Tongue (tissue), 2 donors: Measurements from ENCODE around the gene HS1BP3. TPM values are rescaled to one million over a fixed set of nuclear protein-coding genes. Genes with fewer than 3 reads are reported as not detected.

Experiments used
- DNase-seq: peaks from one replicate; pipeline ENCODE4 v3.0.0-alpha.2; 2015
- total RNA-seq: library from RNA; depleted of rRNA; stranded (reverse); fragments of >200 nt; gene quantifications from one replicate; pipeline ENCODE4 v1.2.3, GENCODE V29; 2014

HS1BP3 gene
- total RNA-seq, 1 donor from 2014 or later, result 13.7 TPM

DNA sequence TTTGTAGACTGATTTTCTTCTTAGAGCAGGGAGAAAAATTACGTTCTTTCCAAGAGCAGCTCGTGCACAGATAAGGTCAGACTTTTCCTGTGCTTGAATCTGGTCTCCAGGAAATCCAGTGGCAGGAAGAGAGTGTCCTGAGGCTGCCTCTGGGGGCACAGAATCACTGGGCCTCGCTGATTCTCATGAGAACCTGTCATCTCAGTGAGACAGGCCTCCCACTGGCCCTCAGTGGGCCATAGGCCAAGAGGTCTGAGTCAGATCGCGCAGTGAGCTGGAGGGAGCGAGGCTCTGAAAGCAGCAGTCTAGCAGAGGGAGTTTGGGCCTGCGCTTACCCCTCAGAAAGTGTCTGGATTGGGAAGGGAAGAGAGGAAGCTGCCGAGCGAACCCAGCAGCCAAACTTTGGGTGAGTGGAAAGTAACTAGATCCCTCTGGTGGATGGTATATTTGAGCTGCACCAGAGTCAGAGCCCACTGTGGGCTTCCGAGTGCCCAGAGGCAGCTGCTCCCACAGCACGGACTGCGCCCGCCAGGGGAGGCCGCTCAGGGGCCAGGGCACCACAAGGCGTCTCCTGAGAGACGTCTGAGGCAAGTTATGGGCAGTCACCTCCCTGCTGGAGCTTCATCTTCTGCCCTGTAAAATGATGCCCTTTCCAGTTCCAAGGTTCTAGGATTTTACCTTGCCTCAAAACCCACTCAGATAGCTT, 24.2 kb upstream of the HS1BP3 start:
- DNase-seq, result no peak

DNA sequence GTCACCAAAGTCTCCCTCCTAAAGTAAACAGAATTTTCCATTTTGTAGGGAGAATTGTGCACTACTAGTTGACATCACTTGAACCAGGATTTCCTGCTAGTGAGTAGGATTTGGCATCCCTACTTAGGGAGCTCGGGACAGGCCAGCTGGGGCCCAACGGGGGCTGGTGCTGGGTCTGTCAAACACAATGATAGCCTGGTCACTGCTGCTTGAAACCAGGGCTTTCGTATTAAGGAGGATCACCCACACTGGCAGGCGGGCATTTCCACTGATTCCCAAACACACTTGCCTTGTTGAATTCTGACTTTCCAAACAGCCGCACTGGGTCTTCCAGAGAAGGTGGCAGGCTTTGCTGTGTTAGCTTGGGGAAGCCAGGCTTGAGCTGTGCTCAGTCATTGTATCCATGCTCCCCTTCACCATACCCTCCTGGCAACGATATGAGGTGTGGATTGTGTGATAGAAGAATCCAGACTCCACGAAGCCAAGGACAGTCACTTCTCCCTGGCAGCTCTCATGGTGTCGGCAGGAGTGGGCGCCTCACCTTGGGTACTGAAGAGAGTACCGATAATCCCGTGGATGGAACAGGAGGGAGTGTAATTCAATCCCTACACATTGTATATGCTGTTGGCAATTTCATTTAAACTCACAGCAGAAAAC, 23.5 kb upstream of the HS1BP3 start:
- DNase-seq, result no peak

DNA sequence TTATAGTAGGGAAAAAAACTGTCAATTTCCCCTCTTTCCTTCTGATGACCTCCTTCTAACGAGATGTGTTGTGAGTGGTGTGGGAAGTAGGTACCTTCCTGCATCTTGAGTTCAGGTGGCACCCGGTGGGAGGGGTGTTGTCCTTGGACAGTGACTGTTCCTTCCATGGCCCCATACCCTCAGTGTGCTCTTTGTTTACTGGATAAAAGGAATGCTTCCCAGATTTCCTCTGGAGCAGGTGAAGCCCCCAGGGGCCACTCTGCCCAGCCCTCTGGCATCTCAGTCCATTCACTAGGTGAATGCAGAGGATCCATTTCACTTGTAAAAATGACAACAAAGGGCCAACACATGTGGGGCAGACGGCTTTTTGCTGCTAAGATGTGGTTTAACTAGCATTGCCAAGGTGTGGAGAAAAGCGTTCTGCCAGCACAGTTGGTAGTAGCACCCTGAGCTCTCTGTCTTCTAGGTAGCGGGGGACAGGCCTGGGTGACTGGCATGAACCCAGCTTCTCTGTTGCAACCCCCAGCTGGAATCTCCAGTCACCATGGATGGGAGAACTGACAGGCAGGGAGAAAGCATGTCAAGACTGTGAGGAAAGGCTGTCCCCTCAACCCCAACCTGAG, 22.9 kb upstream of the HS1BP3 start:
- DNase-seq, result no peak

DNA sequence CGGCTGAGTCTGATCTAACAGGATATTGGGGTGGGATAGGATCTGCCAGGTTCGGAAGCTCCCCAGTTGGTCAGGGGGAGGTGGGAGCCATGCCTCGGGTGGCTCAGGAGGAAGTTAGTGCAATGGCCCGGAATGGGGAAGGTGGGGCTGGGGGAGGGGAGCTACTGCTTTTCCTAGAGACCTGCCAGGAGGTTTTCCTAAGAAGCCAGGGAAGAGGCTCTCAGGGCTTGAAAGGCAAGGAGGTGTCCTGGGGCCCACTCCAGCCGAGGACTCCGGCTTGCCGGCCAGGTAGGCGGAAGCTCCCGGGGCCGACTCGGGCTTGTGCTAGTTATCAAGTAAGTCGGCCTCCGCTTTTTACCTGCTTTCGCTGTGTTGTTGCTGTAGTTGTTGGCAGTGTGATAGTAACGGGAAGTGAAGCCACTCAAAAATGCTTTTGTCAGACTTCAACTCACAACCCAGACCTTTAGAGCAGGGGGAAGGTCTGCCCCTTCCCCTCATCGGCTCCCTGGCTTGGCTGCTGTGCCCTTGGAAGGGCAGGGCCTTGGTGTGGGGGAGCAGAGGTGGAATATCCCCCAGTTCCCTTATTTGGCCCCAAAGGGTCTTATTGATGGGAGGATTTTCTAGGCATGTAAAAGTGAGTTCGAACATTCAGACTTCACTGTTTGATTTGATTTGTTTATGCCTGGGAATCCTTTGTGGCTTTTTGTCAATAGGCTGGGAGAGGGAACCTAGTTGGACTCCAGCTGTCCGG, 21.5 kb upstream of the HS1BP3 start:
- no peak for DNase-seq

DNA sequence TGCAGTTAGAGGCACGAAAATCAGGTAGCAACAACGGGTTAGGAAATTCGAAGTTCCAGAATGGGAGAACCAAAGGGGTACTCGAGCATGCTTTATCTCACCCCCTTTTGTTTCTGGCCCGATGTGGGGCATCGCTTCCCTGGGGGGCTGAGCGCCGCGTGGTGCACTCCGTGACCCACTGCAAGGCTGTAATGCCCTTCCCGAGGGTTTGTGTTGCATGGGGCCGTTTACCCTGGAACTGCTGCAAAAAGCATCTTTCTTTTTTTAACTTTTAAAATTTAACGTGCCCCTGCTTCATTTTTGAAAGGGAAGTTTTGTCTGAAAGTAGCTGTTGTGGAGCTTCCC, 20.8 kb upstream of the HS1BP3 start:
- no peak for DNase-seq

DNA sequence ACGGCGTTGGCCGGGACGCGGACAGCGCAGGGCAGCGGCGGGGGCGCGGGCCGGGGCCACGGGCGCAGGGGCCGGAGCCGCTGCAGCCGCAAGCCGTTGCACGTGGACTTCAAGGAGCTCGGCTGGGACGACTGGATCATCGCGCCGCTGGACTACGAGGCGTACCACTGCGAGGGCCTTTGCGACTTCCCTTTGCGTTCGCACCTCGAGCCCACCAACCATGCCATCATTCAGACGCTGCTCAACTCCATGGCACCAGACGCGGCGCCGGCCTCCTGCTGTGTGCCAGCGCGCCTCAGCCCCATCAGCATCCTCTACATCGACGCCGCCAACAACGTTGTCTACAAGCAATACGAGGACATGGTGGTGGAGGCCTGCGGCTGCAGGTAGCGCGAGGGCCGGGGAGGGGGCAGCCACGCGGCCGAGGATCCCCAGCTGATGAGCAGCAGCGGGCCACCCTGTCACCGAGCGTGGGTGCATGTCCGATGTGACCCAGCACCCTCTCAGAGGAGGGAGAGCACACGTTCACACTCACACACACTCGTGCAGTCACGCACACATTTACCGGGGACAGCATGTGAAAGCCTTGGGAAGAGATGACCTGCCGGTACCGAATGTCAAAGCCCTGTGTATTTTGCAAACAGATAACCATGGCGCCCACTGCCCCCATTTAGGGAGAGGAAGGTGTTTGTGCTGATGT, 20.3 kb upstream of the HS1BP3 start:
- no peak for DNase-seq

DNA sequence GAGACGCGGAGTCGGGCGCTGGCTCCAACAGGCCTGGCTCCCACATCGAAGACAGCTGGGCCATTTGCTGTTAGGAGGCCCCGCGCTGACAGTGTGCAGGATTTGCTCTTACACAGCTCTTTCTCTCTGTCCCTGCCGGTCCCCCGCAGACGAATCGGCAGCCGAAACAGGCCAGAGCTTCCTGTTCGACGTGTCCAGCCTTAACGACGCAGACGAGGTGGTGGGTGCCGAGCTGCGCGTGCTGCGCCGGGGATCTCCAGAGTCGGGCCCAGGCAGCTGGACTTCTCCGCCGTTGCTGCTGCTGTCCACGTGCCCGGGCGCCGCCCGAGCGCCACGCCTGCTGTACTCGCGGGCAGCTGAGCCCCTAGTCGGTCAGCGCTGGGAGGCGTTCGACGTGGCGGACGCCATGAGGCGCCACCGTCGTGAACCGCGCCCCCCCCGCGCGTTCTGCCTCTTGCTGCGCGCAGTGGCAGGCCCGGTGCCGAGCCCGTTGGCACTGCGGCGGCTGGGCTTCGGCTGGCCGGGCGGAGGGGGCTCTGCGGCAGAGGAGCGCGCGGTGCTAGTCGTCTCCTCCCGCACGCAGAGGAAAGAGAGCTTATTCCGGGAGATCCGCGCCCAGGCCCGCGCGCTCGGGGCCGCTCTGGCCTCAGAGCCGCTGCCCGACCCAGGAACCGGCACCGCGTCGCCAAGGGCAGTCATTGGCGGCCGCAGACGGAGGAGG, 19.6 kb upstream of the HS1BP3 start:
- no peak for DNase-seq

DNA sequence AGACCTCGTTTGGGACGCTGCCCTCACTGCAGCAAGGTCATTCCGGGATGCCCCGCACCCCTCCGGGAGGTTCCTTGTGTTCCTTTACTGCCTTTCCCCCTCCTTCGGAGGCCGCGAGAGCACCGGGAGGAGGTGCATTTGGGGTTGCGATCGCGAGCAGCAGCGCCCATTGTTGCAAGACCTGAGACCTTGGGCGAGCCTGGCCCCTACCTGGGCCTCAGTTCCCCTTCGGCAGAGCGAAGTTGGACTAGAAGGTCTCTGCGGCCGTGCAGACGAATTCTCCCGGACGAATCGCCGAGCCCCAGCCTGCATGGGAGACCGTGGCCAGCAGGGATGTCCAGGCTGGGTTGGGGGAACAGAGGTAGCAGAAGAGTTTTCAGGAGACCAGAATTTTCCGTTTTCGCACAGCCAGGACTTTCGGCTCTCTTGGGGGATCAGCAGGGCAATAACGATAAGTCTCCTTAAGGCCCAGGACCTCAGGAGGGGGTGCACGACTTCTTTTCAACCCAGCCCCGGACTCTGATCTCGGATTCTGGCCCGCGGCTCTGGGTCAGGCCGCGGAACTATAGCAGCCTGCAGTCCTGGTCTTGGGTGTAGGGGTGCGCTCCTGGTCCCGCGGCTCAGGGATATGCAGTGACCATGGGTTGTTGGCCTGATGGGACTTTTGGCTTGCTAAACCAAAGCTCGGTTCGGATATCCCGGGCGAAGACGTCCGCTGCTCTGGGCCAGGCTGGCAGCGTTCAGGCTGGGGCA, 18.8 kb upstream of the HS1BP3 start:
- DNase-seq, result no peak

DNA sequence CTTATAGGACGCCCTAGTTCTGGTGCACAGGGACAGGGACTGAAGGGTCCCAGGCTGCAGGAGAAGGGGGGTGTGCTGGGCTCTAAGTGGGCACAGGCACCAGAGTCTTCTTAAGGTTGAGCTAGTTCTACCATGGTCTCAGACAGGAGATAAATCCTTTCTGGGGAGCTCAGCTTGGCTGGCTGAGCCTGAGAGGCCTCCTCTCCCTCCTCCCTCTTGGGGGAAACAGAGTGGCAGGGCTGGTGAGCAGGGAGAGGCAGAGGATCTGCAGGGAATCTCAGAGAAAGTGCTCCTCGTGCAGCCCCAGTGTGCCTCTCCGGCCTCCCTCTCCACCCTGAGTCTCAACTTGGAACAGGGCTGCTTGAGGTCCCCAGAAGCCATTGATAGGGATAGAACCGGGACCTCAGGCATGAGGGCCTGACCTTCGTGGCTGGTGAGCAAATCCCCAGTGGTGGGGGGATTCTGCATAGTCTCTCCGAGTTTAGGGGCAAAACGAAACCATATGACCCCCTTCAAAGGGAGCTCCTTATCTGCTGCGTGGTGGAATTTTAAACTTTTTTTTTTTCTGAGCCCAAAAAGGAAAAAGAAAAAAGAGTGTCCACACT, 18.1 kb upstream of the HS1BP3 start:
- no peak for DNase-seq

DNA sequence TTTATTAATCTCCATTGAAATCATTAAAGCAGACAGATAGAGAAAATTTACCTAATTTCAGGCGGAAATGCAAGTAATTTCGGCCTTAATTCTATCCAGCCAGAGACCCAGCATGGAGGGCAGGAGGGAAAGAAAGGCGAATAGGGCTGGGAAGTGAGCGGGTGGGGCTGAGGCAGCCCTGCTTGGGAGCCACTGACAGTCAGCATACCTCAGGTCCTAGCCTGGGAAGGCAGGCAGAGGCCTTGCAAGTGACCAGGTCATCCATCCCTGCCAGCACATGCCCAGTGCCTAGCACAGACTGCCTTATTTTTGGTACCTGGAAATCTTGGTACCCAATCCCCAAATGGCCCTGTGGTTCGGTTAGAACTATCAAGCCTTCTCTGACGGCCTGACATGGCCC, 17.6 kb upstream of the HS1BP3 start:
- no peak for DNase-seq

DNA sequence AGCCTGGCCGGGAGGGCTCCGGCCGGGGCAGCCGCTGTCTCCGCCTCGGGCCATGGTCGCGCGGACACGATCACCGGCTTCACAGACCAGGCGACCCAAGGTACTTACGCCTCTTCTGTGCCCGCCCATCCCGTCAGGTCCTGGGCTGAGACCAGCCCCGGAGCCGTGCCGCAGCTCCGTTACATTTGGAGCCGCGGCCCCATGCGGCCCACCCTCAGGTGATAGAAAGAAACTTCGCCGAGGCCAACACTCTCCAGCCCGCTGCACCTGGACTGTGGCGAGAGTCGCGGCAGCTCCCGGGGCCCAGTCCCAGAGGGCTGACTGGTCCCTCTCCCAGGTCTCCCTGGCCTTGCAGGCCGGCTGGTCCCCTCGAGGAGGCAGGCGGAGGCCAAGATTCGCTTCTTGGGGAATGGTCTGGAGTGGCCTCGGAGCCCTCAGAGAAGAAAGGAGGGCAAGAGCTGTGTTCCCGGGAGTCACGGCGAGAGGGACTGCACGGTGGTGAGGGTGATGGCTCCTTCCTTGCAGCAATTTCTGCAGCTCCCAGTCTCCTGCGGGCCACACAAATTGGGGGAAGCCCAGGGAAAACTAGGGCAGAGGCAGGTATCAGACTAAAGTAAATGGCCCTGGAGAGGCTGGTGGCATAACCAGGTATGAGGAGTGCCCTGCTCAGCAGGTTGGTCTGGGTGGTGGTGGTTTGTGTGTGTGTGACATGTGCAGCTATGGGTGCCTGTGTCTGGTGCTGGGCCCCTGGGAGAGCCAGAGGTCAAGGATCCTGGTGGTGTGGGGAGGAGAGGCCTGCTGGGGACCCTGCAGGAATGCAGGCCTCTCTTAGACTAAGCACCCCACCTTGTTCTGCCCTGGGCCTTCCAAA, 16.9 kb upstream of the HS1BP3 start:
- no peak for DNase-seq

DNA sequence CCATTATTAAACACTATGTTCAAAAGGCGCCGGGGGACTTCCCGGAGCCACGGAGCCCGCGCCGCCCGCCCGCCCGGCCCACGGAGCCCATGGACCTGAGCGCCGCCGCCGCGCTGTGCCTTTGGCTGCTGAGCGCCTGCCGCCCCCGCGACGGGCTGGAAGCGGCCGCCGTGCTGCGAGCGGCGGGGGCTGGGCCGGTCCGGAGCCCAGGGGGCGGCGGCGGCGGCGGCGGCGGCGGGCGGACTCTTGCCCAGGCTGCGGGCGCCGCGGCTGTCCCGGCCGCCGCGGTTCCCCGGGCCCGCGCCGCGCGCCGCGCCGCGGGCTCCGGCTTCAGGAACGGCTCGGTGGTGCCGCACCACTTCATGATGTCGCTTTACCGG, 16.2 kb upstream of the HS1BP3 start:
- DNase-seq, result no peak

DNA sequence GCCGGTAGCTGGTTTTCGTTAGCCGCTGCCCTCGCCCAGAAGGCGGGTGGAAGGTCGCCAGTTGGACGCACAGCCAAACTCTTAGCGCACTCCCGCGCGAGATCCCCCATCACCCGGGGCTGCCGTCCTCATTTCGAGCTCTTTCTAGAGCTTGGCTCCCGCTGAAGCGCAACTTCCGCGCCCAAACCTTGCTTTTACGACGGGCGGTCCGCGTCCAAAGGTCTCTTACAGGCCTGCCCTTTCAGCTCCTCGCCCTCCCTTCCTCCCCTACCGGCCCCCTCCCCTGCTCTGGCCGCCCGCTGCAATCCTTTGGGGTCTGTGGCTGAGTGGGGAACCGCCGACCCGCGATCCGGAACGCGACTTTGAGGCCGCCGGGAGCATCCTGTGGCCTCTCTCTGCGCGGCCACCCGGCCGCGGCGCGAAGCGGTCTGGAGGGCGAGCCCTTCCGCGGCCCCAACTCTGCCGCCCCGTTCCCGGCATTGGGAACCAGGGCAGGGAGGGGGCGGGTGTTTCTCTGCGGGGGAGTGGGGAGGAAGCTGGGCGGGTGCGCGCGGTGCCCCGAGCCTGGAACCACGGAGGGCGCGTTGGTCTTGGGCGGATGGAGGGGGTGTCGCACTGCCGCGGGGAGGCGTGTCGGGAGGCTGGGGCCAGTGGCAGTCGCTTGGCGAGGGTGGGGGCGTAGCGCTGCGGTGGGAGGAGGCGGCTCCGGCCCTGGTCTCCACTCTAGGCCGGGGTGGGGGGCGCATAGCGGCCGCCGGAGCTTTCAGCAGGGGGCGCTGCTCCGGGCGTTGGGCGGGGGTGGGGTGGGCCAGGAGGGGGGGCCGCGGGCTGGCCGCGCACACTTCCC, 15.6 kb upstream of the HS1BP3 start, which contains the start of gene GDF7:
TSS of gene GDF7 (plus strand) at position 841 of the 847 bp plus-strand sequence. CDS start 96 bp downstream, outside the sequence.
- no peak for DNase-seq

DNA sequence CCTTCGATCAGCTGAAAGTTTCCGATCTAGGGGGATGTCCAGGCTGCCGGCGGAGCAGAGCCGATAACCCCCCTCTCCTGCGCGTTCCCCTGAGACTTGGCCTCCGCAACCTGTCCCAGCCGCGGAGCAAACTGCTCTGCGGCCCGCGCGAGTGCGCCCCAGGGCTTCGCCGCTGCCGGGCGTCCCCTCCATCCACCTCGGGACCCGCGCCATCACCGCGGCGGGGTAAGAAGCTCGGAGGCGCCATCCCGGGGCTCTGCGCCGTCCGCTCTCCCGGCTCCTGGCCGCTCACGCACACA, 15.1 kb upstream of the HS1BP3 start:
- no peak for DNase-seq

DNA sequence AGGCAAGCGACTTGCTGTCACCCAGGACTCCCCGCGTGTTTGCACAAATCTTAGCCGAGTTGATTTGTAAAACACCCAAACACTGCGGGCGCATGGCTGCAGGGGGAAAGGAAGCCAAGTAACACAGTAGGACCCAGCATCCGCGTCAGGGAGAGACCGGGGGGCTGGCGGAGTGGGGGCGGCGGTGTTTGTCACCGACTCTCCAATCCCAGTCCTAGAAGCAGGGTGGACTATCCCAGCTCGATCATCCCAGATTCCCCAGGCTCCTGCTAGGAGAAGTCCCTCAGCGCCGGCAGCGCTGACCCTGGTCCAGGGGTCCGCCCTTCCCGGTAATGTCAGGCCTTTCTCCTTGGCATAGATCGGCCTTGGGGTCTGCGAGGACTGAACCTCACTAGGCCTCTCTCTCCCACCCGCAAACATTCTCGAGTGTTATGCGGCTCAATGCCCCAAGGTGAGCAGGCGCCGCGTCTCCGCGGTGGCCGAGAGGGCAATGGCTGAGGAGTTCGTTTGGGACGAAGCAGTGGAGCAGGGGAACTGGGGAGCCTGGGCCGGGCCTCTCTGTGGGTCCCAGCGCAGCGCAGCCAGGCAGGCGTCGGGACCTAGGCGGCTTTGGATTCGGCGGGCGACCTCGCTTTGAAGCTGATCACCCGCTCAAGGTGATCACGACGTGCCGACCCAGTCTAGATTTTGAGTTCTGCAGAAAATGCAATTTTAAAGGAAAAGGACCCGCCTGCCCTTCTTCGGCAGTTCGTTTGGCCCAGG, 14.5 kb upstream of the HS1BP3 start:
- DNase-seq, result no peak

DNA sequence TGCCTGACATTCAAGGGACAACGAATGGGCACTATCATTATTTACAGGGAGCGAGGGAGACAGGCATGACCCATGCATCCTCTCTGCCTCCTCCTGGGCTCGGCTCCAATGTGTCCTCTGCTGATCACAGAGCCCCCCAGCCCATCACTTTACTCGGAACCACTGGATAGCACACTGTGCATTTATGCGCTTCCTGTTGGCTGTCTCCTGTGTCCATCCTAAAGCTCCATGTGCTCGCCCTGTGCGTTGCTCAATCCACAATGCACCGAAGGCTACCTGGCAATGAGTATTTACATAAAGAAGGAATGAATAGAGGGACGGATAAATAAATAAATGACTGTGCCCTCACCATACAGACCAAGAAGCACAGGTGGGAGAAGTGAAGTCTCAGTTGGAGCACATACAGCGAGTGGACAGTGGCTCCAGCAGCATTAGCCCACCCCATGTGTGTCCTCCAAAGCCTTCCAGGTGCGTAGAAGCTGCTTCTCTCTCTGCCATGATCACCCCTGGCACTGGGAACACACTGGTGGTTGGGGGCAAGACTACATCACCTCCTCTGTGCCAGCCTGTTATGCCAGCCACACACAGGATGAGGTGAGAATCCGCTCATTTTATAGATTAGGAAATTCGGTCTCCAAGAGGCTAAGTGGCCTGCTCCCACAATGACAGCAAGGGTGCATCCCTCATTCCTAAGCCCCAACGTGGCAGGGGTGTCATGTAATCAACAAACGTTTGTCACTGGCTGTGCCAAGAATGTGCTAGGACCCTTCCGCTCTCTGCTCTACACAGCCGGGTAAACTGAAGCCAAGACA, 13.7 kb upstream of the HS1BP3 start:
- DNase-seq, result no peak

DNA sequence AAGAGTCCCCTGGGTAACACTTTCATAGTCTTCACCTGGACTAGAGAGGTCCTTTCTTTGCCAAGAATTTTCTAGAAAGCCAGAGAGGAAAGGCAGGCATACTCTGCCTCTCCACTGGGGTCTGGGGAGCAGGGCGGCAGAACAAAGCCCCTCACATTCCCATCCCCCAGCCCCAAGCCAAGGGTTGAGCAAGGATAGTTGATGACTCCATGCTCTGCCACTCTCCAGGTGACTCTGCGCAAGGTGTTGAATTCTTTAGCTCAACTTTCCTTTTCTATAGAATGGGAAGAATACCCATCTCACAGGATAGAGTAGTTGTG, 13.1 kb upstream of the HS1BP3 start:
- DNase-seq, result no peak
